ENCODE measurements around the gene NAMPT.

The NAMPT gene

GRCh38 chr7:106316947-106317346, 32.2 kb upstream of the NAMPT start:
- no peak for TF ChIP-seq CTCF (IDR thresholded peaks at IDR 0.05)
- Histone ChIP-seq H3K27me3 (no peaks in the 10 kb centered on the region), H3K36me3 (no peaks in the 10 kb centered on the region)

GRCh38 chr7:106314875-106315274, 30.1 kb upstream of the NAMPT start:
- Histone ChIP-seq H3K4me3 (ENCODE audit: low read depth in 1 of 2, low read length in 1 of 2) (peak overlapping the region; percentile 53), H3K9me3 (no peaks in the 10 kb centered on the region), H3K4me1 (ENCODE audit: control insufficient read depth in 1 of 2, insufficient read depth in 1 of 2, low read depth in 1 of 2, low read length in 1 of 2) (peaks cover 40 to 48% of the 10 kb centered on the region in 2 experiments), H3K27ac (peak overlapping the region; percentile 98), H3K27me3 (no peaks in the 10 kb centered on the region), H3K36me3 (no peaks in the 10 kb centered on the region)
- no peak for TF ChIP-seq CTCF (IDR thresholded peaks at IDR 0.05)

More at GRCh38 chr7:106316947-106317346, 32.2 kb upstream of the NAMPT start:
- Histone ChIP-seq H3K9me3 (no peaks in the 10 kb centered on the region), H3K4me1 (ENCODE audit: control insufficient read depth in 1 of 2, insufficient read depth in 1 of 2, low read depth in 1 of 2, low read length in 1 of 2) (peaks cover 37 to 38% of the 10 kb centered on the region in 2 experiments), H3K4me3 (ENCODE audit: low read depth in 1 of 2, low read length in 1 of 2) (no peak overlapping the region), H3K27ac (no peak overlapping the region)

GRCh38 chr7:106313966-106314365, 29.2 kb upstream of the NAMPT start:
- peaks cover 43 to 56% of the 10 kb centered on the region in 2 experiments for H3K4me1 ChIP-seq (ENCODE audit: control insufficient read depth in 1 of 2, insufficient read depth in 1 of 2, low read depth in 1 of 2, low read length in 1 of 2)
- no peaks in the 10 kb centered on the region for H3K9me3 ChIP-seq
- H3K27me3 ChIP-seq = no peaks in the 10 kb centered on the region
- no peaks in the 10 kb centered on the region for H3K36me3 ChIP-seq
- H3K4me3 ChIP-seq (ENCODE audit: low read depth in 1 of 2, low read length in 1 of 2) = peak overlapping the region; percentile 53
- H3K27ac ChIP-seq = peak overlapping the region; percentile 98
- TF ChIP-seq CTCF (IDR thresholded peaks at IDR 0.05) = no peak

- no peaks in the 10 kb centered on the region for H3K36me3 ChIP-seq
- no peaks in the 10 kb centered on the region for H3K27me3 ChIP-seq
- no peaks in the 10 kb centered on the region for H3K9me3 ChIP-seq
- TF ChIP-seq CTCF (IDR thresholded peaks at IDR 0.05) = no peak
- H3K4me1 ChIP-seq (ENCODE audit: control insufficient read depth in 1 of 2, insufficient read depth in 1 of 2, low read depth in 1 of 2, low read length in 1 of 2) = peaks cover 43 to 56% of the 10 kb centered on the region in 2 experiments
- peak overlapping the region; percentile 35 to 53 for H3K4me3 ChIP-seq (ENCODE audit: low read depth in 1 of 2, low read length in 1 of 2)
- peak overlapping the region; percentile 98 for H3K27ac ChIP-seq
Measured at GRCh38 chr7:106313456-106313901, 28.7 kb upstream of the NAMPT start.

DNA sequence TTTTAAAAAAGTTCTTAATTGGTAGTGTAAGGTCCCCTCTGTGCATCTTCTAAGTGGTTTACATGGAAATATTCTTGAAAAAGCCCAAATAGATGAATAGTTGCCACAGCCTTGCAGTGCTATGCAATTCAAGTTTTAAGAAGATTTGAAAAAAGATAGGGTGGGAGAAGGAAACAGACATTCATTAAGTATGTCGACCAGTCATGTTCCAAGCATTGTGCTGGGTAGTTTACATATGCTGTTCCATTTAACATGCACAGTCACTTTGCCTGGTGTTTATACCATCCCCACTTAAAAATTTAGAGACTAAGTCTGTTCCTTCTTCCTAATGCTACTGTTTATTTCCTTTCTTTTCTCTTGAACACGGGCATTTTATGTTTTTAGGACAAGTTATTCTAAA, 28.1 kb upstream of the NAMPT start:
- H3K27me3 ChIP-seq = no peaks in the 10 kb centered on the region
- H3K27ac ChIP-seq = peak overlapping the region; percentile 98
- no peaks in the 10 kb centered on the region for H3K36me3 ChIP-seq
- H3K9me3 ChIP-seq = no peaks in the 10 kb centered on the region
- no peak for TF ChIP-seq CTCF (IDR thresholded peaks at IDR 0.05)
- H3K4me3 ChIP-seq (ENCODE audit: low read depth in 1 of 2, low read length in 1 of 2) = peak overlapping the region; percentile 35 to 53
- peaks cover 43 to 56% of the 10 kb centered on the region in 2 experiments for H3K4me1 ChIP-seq (ENCODE audit: control insufficient read depth in 1 of 2, insufficient read depth in 1 of 2, low read depth in 1 of 2, low read length in 1 of 2)

All from neutrophil (primary cell).